GM12864 (cell line): ENCODE measurements around the gene MARCO.
"Not testable (repeated sequence)": the region's sequence is repeated elsewhere in the genome, so short reads cannot be mapped to it uniquely, and the experiment has no call there.

Experiments used
- DNase-seq: peaks from one replicate; pipeline ENCODE4 v3.0.0-alpha.2; 2011; ENCODE audit warnings: low read depth
- H3K4me3 ChIP-seq: 2 replicates; pipeline ENCODE4 v1.5.1; 2011; ENCODE audit warnings: mild to moderate bottlenecking, low read depth, low read length, control low read depth
- CTCF ChIP-seq: IDR thresholded peaks from 2 replicates; pipeline ENCODE4 v1.5.1; 2011; ENCODE audit warnings: low read depth, mild to moderate bottlenecking, moderate library complexity, low read length, control low read depth, inconsistent platforms; ENCODE audit errors: missing control alignments

Gene MARCO

GRCh38 chr2:119025013-119025412, 83.0 kb downstream of the MARCO start:
- no peak for TF ChIP-seq CTCF
- H3K4me3 ChIP-seq = no peak overlapping the region
- DNase-seq = no peak

DNA sequence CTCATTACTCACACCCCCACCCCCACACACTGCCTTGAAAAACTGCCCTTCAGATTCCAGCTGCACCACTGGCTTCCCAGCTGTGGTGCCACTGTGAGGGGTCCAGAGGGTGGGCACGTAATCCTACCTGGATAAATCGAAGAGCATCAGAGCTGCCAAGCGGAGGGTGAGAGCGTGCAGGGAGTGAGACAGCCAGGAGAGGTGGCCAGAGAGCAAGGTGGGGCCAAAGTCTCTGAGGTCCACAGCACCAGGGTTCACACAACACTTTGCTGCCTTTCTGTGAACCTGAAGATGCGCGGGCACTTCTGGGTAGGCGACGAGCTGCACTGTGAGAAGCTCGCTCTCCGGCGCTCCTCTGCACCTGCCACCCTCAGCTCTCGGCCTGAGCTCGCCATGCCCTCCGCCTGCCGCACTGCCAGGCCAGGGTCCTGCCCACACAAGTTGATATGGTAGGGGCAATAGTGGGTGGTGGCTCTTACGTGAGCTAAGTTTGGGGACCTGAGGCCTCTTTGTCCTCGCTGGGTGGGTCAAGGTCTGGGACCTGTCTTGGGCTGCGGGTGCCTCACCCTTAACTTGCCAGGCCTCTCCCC, 83.9 kb downstream of the MARCO start:
- no peak for TF ChIP-seq CTCF
- no peak for DNase-seq
- no peak overlapping the region for H3K4me3 ChIP-seq

- H3K4me3 ChIP-seq = no peak overlapping the region
- TF ChIP-seq CTCF = no peak
- DNase-seq = no peak
These were observed 84.9 kb downstream of the MARCO start for GRCh38 chr2:119026890-119027289.

GRCh38 chr2:119028327-119029174, 86.6 kb downstream of the MARCO start:
- no peak overlapping the region for H3K4me3 ChIP-seq
- no peak for DNase-seq
- peak; percentile 66 for TF ChIP-seq CTCF

DNA sequence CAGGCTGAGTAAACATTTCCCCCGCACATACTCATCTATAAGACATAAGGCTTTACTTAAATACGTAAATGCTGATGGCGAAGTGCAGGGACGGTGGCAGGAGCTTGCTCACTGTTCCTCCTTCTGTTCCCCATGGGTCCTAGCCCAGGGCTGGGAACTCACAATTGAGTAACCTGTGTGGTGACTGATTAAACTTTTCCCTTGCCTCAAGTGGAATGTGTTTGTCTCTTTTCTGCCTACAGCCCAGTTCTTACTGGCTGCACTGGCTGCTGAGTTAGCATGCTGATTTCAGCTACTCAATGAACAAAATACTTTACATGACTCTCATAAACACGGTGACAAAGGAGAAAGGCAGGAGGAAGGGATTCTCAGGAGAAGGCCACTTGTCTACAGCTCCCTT, 87.3 kb downstream of the MARCO start:
- no peak for DNase-seq
- no peak for TF ChIP-seq CTCF
- H3K4me3 ChIP-seq = no peak overlapping the region

DNA sequence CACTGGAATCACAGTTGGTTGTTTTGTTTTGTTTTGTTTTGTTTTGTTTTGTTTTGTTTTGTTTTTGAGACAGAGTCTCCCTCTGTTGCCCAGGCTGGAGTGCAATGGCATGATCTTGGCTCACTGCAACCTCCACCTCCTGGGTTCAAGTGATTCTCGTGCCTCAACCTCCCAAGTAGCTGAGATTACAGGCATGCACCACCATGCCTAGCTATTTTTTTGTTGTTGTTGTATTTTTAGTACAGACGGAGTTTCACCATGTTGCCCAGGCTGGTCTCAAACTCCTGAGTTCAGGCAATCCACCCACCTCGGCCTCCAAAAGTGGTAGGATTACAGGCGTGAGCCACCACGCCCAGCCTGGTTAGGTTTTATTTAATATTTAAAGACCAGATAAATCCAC, 95.9 kb downstream of the MARCO start:
- DNase-seq, H3K4me3 ChIP-seq: not testable (repeated sequence)

- TF ChIP-seq CTCF = no peak
- no peak overlapping the region for H3K4me3 ChIP-seq
- no peak for DNase-seq
These were observed 98.7 kb downstream of the MARCO start for GRCh38 chr2:119040730-119041129.
